Measurements from ENCODE around the gene SDF2. TPM values are rescaled to one million over a fixed set of nuclear protein-coding genes. Genes with fewer than 3 reads are reported as not detected.
"Not testable (repeated sequence)": the region's sequence is repeated elsewhere in the genome, so short reads cannot be mapped to it uniquely, and the experiment has no call there.

The SDF2 gene
- total RNA-seq, 2 experiments from 2014 or later = 51.7 to 54.5 TPM

GRCh38 chr17:28675980-28676379, 14.3 kb upstream of the SDF2 start:
- H3K27ac Mint-ChIP-seq = no peak overlapping the region
- ATAC-seq = no peak
- H3K36me3 Mint-ChIP-seq (ENCODE audit: low read depth) = peaks cover 66% of the 10 kb centered on the region
- no peaks in the 10 kb centered on the region for H3K27me3 Mint-ChIP-seq (ENCODE audit: low read depth)
- no peak overlapping the region for H3K4me3 Mint-ChIP-seq
- POLR2A ChIA-PET = interaction anchor here (1.1 to 1.4 kb wide), 3 partner anchors 15 to 32 kb away, joined by 3 read pairs; no protein-coding TSS in a partner anchor
- CTCF ChIA-PET = interaction anchor here (0.8 to 2.7 kb wide), 9 partner anchors 14 to 32 kb away, joined by 3 to 32 read pairs (median 3); partner anchors contain the start of genes BLTP2, SDF2 and SUPT6H
- H3K4me1 Mint-ChIP-seq (ENCODE audit: low read depth) = no peaks in the 10 kb centered on the region
- peak; percentile 24 for DNase-seq
- H3K9me3 Mint-ChIP-seq (ENCODE audit: insufficient read depth) = no peaks in the 10 kb centered on the region

GRCh38 chr17:28675490-28675889, 13.8 kb upstream of the SDF2 start:
- H3K36me3 Mint-ChIP-seq (ENCODE audit: low read depth) = peaks cover 67% of the 10 kb centered on the region
- H3K4me3 Mint-ChIP-seq = no peak overlapping the region
- no peaks in the 10 kb centered on the region for H3K9me3 Mint-ChIP-seq (ENCODE audit: insufficient read depth)
- no peak overlapping the region for H3K27ac Mint-ChIP-seq
- no peak for DNase-seq
- no peaks in the 10 kb centered on the region for H3K27me3 Mint-ChIP-seq (ENCODE audit: low read depth)
- POLR2A ChIA-PET = interaction anchor here (1.4 kb wide), 2 partner anchors 28 to 31 kb away, joined by 3 read pairs; no protein-coding TSS in a partner anchor
- no peak for ATAC-seq
- no peaks in the 10 kb centered on the region for H3K4me1 Mint-ChIP-seq (ENCODE audit: low read depth)
- CTCF ChIA-PET = interaction anchor here (0.8 to 2.7 kb wide), 9 partner anchors 14 to 82 kb away, joined by 3 to 32 read pairs (median 3); partner anchors contain the start of genes BLTP2, SDF2 and SUPT6H

DNA sequence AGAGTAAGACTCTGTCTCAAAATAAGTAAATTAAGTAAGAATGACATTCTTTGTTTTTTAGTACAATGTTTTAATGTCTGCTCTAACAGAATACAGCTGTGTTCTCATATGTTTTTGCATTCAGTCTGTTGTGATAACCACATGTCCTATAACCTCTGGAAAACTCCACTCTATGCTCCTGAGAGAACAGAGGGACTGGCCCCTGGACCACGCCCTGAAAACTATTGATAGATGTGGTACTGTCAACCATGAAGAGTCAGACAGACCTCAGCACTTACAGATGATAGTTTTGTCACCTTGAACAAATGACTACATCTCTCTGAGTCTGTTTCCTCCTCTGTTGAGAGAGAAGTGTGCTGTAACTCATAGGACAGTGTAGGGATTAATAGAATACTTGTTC, 8.2 kb upstream of the SDF2 start:
- H3K27ac Mint-ChIP-seq = no peak overlapping the region
- peaks cover 44% of the 10 kb centered on the region for H3K36me3 Mint-ChIP-seq (ENCODE audit: low read depth)
- no peak overlapping the region for H3K4me3 Mint-ChIP-seq
- DNase-seq (no peak), ATAC-seq (no peak)
- ChIA-PET POLR2A (no interaction called here), CTCF (interaction anchor here (1.5 kb wide), 1 partner anchor 57 kb away, joined by 3 read pairs; no protein-coding TSS in a partner anchor)
- no peaks in the 10 kb centered on the region for H3K9me3 Mint-ChIP-seq (ENCODE audit: insufficient read depth)
- peaks cover 17% of the 10 kb centered on the region for H3K4me1 Mint-ChIP-seq (ENCODE audit: low read depth)
- H3K27me3 Mint-ChIP-seq (ENCODE audit: low read depth) = no peaks in the 10 kb centered on the region

GRCh38 chr17:28667870-28668269, 6.2 kb upstream of the SDF2 start:
- ChIA-PET CTCF (interaction anchor here (0.8 to 1.6 kb wide), 4 partner anchors 15 to 24 kb away, joined by 3 to 11 read pairs (median 4); no protein-coding TSS in a partner anchor), POLR2A (interaction anchor here (0.9 to 1.3 kb wide), 2 partner anchors 21 to 23 kb away, joined by 3 to 4 read pairs; partner anchors contain the start of gene BLTP2)
- H3K4me1 Mint-ChIP-seq (ENCODE audit: low read depth) = peaks cover 34% of the 10 kb centered on the region
- no peak overlapping the region for H3K4me3 Mint-ChIP-seq
- no peaks in the 10 kb centered on the region for H3K9me3 Mint-ChIP-seq (ENCODE audit: insufficient read depth)
- ATAC-seq (no peak), DNase-seq (no peak)
- H3K27me3 Mint-ChIP-seq (ENCODE audit: low read depth) = no peaks in the 10 kb centered on the region
- no peak overlapping the region for H3K27ac Mint-ChIP-seq
- peaks cover 38% of the 10 kb centered on the region for H3K36me3 Mint-ChIP-seq (ENCODE audit: low read depth)

- Mint-ChIP-seq H3K4me1 (ENCODE audit: low read depth) (peaks cover 36% of the 10 kb centered on the region), H3K9me3 (ENCODE audit: insufficient read depth) (no peaks in the 10 kb centered on the region), H3K27me3 (ENCODE audit: low read depth) (no peaks in the 10 kb centered on the region), H3K4me3 (no peak overlapping the region), H3K27ac (no peak overlapping the region), H3K36me3 (ENCODE audit: low read depth) (peaks cover 36% of the 10 kb centered on the region)
- no peak for DNase-seq
- no peak for ATAC-seq
- ChIA-PET CTCF (no interaction called here), POLR2A (interaction anchor here (0.7 kb wide), 1 partner anchor 21 kb away, joined by 3 read pairs; the partner anchor contains the start of gene BLTP2)
Measured at GRCh38 chr17:28665994-28666393, 4.3 kb upstream of the SDF2 start.

DNA sequence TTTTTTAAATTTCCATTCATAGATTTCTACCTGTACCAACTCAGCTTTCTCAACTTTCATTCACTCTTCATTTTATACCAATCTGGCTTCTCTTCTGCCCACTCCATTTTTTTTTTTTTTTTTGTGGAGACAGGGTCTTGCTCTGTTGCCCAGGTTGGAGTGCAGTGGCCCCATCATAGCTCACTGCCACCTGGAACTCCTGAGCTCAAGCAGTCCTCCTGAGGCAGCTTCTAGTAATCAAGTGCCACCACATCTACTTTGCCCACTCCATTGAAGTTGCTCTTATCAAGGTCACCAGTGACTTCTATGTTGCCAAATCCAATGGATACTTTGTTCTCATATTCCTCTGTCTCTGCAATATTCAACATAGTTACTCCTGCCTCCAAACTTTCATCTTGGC, 2.0 kb upstream of the SDF2 start:
- POLR2A ChIA-PET = no interaction called here
- H3K27ac Mint-ChIP-seq = peak overlapping the region; percentile 100
- H3K4me1 Mint-ChIP-seq (ENCODE audit: low read depth) = peaks cover 46% of the 10 kb centered on the region

DNA sequence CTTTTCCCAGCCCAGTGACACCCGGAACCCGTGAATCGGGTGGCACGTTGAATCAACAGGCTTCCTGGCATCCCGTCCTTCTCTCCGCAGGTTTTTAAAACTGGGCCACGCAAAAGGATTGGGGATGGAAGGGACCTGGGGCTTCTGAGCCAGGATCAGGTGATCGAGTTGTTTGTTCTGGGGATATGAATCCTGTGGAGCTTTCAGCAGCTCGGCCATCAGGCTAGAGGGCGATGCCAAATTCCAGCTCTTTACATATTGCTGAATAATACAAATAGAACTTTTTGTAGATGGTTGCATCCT, 772 bp upstream of the SDF2 start:
- ATAC-seq = no peak
- Mint-ChIP-seq H3K4me3 (peak overlapping the region; percentile 99), H3K27me3 (ENCODE audit: low read depth) (no peaks in the 10 kb centered on the region), H3K36me3 (ENCODE audit: low read depth) (peaks cover 46% of the 10 kb centered on the region), H3K9me3 (ENCODE audit: insufficient read depth) (no peaks in the 10 kb centered on the region), H3K4me1 (ENCODE audit: low read depth) (peaks cover 37% of the 10 kb centered on the region), H3K27ac (peak overlapping the region; percentile 100)
- ChIA-PET POLR2A (interaction anchor here (0.9 to 2.9 kb wide), 10 partner anchors 17 to 327 kb away, joined by 3 to 67 read pairs (median 4); partner anchors contain the start of genes BLTP2, IFT20, PROCA1 and RPL23A), CTCF (interaction anchor here (1.1 to 5.3 kb wide), 7 partner anchors 11 to 149 kb away, joined by 3 to 104 read pairs (median 8); partner anchors contain the start of genes BLTP2 and TLCD1)
- DNase-seq = no peak

More for the DNA sequence above, 2.0 kb upstream of the SDF2 start:
- H3K36me3 Mint-ChIP-seq (ENCODE audit: low read depth) = peaks cover 44% of the 10 kb centered on the region
- H3K27me3 Mint-ChIP-seq (ENCODE audit: low read depth) = no peaks in the 10 kb centered on the region
- no peaks in the 10 kb centered on the region for H3K9me3 Mint-ChIP-seq (ENCODE audit: insufficient read depth)
- ATAC-seq (no peak), DNase-seq (no peak)
- H3K4me3 Mint-ChIP-seq = peak overlapping the region; percentile 99
- CTCF ChIA-PET = interaction anchor here (5.3 kb wide), 1 partner anchor 19 kb away, joined by 104 read pairs; the partner anchor contains the start of gene BLTP2

GRCh38 chr17:28659497-28659881, 2.2 kb downstream of the SDF2 start:
- DNase-seq; H3K27me3 Mint-ChIP-seq (ENCODE audit: low read depth); H3K4me3 Mint-ChIP-seq; H3K9me3 Mint-ChIP-seq (ENCODE audit: insufficient read depth); H3K27ac Mint-ChIP-seq; POLR2A ChIA-PET; ATAC-seq: not testable (repeated sequence)
- peaks cover 46% of the 10 kb centered on the region for H3K36me3 Mint-ChIP-seq (ENCODE audit: low read depth)
- H3K4me1 Mint-ChIP-seq (ENCODE audit: low read depth) = peaks cover 29% of the 10 kb centered on the region
- CTCF ChIA-PET = interaction anchor here (5.3 kb wide), 1 partner anchor 15 kb away, joined by 104 read pairs; the partner anchor contains the start of gene BLTP2

DNA sequence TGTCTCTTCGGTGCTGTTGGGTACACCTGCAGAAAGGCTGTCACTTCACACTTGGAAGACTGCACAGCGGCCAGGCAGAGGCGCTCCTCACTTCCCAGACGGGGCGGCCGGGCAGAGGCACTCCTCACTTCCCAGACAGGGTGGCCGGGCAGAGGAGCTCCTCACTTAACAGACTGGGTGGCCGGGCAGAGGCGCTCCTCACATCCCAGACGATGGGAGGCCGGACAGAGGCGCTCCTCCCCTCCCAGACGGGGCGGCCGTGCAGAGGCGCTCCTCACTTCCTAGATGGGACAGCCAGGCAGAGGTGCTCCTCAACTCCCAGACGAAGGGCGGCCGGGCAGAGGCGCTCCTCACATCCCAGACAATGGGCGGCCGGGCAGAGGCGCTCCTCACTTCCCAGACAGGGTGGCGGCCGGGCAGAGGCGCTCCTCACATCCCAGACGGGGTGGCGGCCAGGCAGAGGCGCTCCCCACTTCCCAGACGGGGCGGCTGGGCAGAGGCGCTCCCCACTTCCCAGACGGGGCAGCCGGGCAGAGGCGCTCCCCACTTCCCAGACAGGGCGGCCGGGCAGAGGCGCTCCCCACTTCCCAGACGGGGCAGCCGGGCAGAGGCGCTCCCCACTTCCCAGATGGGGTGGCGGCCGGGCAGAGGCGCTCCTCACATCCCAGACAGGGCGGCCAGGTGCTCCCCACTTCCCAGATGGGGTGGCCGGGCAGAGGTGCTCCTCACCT, 2.8 kb downstream of the SDF2 start:
- CTCF ChIA-PET, POLR2A ChIA-PET: not testable (repeated sequence)

GRCh38 chr17:28658342-28658741, 3.4 kb downstream of the SDF2 start:
- peaks cover 21% of the 10 kb centered on the region for H3K4me1 Mint-ChIP-seq (ENCODE audit: low read depth)
- CTCF ChIA-PET = interaction anchor here (2.0 kb wide), 1 partner anchor 11 kb away, joined by 9 read pairs; no protein-coding TSS in a partner anchor
- H3K9me3 Mint-ChIP-seq (ENCODE audit: insufficient read depth); H3K4me3 Mint-ChIP-seq; DNase-seq; H3K27me3 Mint-ChIP-seq (ENCODE audit: low read depth); ATAC-seq; H3K27ac Mint-ChIP-seq; POLR2A ChIA-PET: not testable (repeated sequence)
- peaks cover 43% of the 10 kb centered on the region for H3K36me3 Mint-ChIP-seq (ENCODE audit: low read depth)

More for the DNA sequence above, 2.8 kb downstream of the SDF2 start:
- H3K4me3 Mint-ChIP-seq; H3K9me3 Mint-ChIP-seq (ENCODE audit: insufficient read depth); H3K27ac Mint-ChIP-seq; DNase-seq; H3K27me3 Mint-ChIP-seq (ENCODE audit: low read depth); ATAC-seq: not testable (repeated sequence)
- Mint-ChIP-seq H3K4me1 (ENCODE audit: low read depth) (peaks cover 26% of the 10 kb centered on the region), H3K36me3 (ENCODE audit: low read depth) (peaks cover 46% of the 10 kb centered on the region)

GRCh38 chr17:28657756-28658155, 4.0 kb downstream of the SDF2 start:
- Mint-ChIP-seq H3K4me1 (ENCODE audit: low read depth) (peaks cover 16% of the 10 kb centered on the region), H3K27me3 (ENCODE audit: low read depth) (no peaks in the 10 kb centered on the region), H3K36me3 (ENCODE audit: low read depth) (peaks cover 45% of the 10 kb centered on the region), H3K4me3 (no peak overlapping the region), H3K27ac (no peak overlapping the region), H3K9me3 (ENCODE audit: insufficient read depth) (no peaks in the 10 kb centered on the region)
- DNase-seq (no peak), ATAC-seq (no peak)
- CTCF ChIA-PET = interaction anchor here (0.8 to 2.0 kb wide), 2 partner anchors 9 to 11 kb away, joined by 4 to 9 read pairs; no protein-coding TSS in a partner anchor
- POLR2A ChIA-PET = no interaction called here

DNA sequence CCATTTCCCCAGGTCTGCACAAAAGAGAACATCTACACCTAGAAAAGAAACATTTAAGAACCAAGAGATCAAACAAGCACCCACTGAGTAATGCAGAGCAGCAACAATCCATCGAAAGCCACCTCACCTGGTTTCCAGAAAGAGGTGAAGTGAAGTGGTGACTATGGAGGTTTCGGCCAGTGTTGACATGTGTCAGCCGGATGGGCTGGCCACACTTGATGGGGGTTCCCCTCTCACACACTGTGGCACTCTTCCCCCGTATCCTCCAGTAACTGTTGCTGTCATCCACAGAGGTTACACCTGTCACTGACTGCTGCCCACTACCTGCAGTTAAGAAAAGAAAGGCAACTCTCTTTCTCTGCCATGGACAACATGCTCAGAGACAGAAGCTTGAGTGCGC, 6.5 kb downstream of the SDF2 start:
- Mint-ChIP-seq H3K4me1 (ENCODE audit: low read depth) (peaks cover 7% of the 10 kb centered on the region), H3K36me3 (ENCODE audit: low read depth) (peaks cover 43% of the 10 kb centered on the region), H3K4me3 (no peak overlapping the region), H3K27ac (no peak overlapping the region), H3K9me3 (ENCODE audit: insufficient read depth) (no peaks in the 10 kb centered on the region), H3K27me3 (ENCODE audit: low read depth) (no peaks in the 10 kb centered on the region)
- CTCF ChIA-PET = interaction anchor here (0.6 kb wide), 1 partner anchor 8 kb away, joined by 3 read pairs; no protein-coding TSS in a partner anchor
- POLR2A ChIA-PET = interaction anchor here (0.7 kb wide), 1 partner anchor 17 kb away, joined by 3 read pairs; no protein-coding TSS in a partner anchor
- no peak for DNase-seq
- ATAC-seq = no peak

All from activated CD8-positive, alpha-beta T cell treated with anti-CD3 and anti-CD28 coated beads, Interleukin-2, amount 10 ng/mL, durations not matched to agents 7 days and 5 days (primary cell).